GM12878 (cell line): Measurements from ENCODE around the gene PTK7. TPM values are rescaled to one million over a fixed set of nuclear protein-coding genes. Genes with fewer than 3 reads are reported as not detected.

Experiments used
- ATAC-seq: fragments of 200-7000 bp; cut with Tn5 transposase; 3 replicates; pipeline ENCODE4 v1.9.1; 2020; ENCODE audit warnings: mild to moderate bottlenecking, moderate library complexity
- BruUV-seq: library from RNA; stranded (reverse); fragments of 400-500 nt; replicated peaks from 2 replicates; lab custom pipeline; 2021; lab: Mats Ljungman, UMichigan
- CTCF ChIA-PET: fragments of 300-600 bp; sonication (Branson Sonifier 250); formaldehyde crosslinking; extraction: SDS; loops from one replicate; lab custom pipeline; 2021; ENCODE audit warnings: inconsistent platforms; lab: Yijun Ruan, JAX
- POLR2A ChIA-PET: fragments of 350-600 bp; formaldehyde crosslinking; extraction: SDS; loops from one replicate; lab custom pipeline; 2021; ENCODE audit warnings: inconsistent platforms; lab: Charles Lee
- RAD21 ChIA-PET: fragments of 300-600 bp; sonication (Branson Sonifier 250); formaldehyde crosslinking; loops from one replicate; lab custom pipeline; 2023; ENCODE audit warnings: antibody characterized with exemption; ENCODE audit not compliant: unreplicated experiment; lab: Charles Lee
- SMC1A ChIA-PET: fragments of 300-600 bp; sonication (Branson Sonifier 250); formaldehyde crosslinking; loops from one replicate; lab custom pipeline; 2023; ENCODE audit not compliant: unreplicated experiment, uncharacterized antibody; lab: Charles Lee
- DNase-seq: peaks from one replicate; pipeline ENCODE4 v3.0.0-alpha.2; 2011; ENCODE audit warnings: low read depth, low spot score
- FAIRE-seq: peaks from 3 replicates; lab custom pipeline; 2011; peaks lifted over from hg19 to GRCh38; lab: Jason Lieb, UNC
- H2AFZ ChIP-seq: 2 replicates; pipeline ENCODE4 v1.6.0; 2011; ENCODE audit warnings: low read depth, low read length, control low read depth; ENCODE audit not compliant: control insufficient read depth
- H3K27ac ChIP-seq: 2 replicates; pipeline ENCODE4 v1.5.1; 2011; ENCODE audit warnings: control low read depth; ENCODE audit not compliant: control insufficient read depth, insufficient read depth
- H3K27me3 ChIP-seq, 2 experiments: replicated peaks in 1 of 2; 2 replicates each; pipeline versions ENCODE4 v1.6.0 to v1.6.1; 2011; ENCODE audit warnings: low read length in 1 of 2; ENCODE audit not compliant: control insufficient read depth in 2 of 2, insufficient read depth in 2 of 2
- H3K36me3 ChIP-seq, 2 experiments: 2 replicates each; pipeline ENCODE4 v1.5.1; 2011; ENCODE audit warnings: low read length in 1 of 2; ENCODE audit not compliant: control insufficient read depth in 2 of 2, insufficient read depth in 2 of 2
- H3K4me1 ChIP-seq: 2 replicates; pipeline ENCODE4 v1.6.1; 2011; ENCODE audit warnings: mild to moderate bottlenecking, low read length, moderate library complexity, mixed read lengths; ENCODE audit not compliant: control insufficient read depth, insufficient read depth
- H3K4me2 ChIP-seq: 2 replicates; pipeline ENCODE4 v1.6.0; 2011; ENCODE audit warnings: control low read depth; ENCODE audit not compliant: control insufficient read depth, insufficient read depth
- H3K4me3 ChIP-seq: fragments of 200-600 bp; sonication (generic); 2 replicates; pipeline ENCODE4 v1.5.1; 2016
- H3K79me2 ChIP-seq: 2 replicates; pipeline ENCODE4 v1.6.0; 2011; ENCODE audit warnings: low read length; ENCODE audit not compliant: control insufficient read depth, insufficient read depth
- H3K9ac ChIP-seq: 2 replicates; pipeline ENCODE4 v1.8.0; 2011; ENCODE audit warnings: low read length, control low read depth, mixed read lengths; ENCODE audit not compliant: control insufficient read depth, insufficient read depth
- H3K9me3 ChIP-seq: replicated peaks from 3 replicates; pipeline ENCODE4 v1.5.1; 2011; ENCODE audit warnings: mild to moderate bottlenecking, low read length; ENCODE audit not compliant: control insufficient read depth, insufficient read depth
- H4K20me1 ChIP-seq: 2 replicates; pipeline ENCODE4 v1.6.0; 2011; ENCODE audit not compliant: control insufficient read depth, insufficient read depth
- CHD1 ChIP-seq: IDR thresholded peaks from 2 replicates; pipeline ENCODE4 v1.6.1; 2012; ENCODE audit warnings: low read depth, low read length, improper control_type of control experiment
- FOXK2 ChIP-seq: fragments of 450-650 bp; IDR thresholded peaks from 2 replicates; pipeline ENCODE4 v1.6.1; 2017; ENCODE audit warnings: mild to moderate bottlenecking, moderate library complexity
- HCFC1 ChIP-seq: fragments of 150-350 bp; IDR thresholded peaks from 2 replicates; pipeline ENCODE4 v1.6.1; 2014; ENCODE audit warnings: low read length
- HDGF ChIP-seq: fragments of 450-650 bp; IDR thresholded peaks from 2 replicates; pipeline ENCODE4 v1.6.1; 2016; ENCODE audit warnings: antibody characterized with exemption
- IKZF2 ChIP-seq, 2 experiments: fragments of 450-650 bp; IDR thresholded peaks; 2 replicates each; pipeline ENCODE4 v1.6.1; 2017; ENCODE audit warnings: mild to moderate bottlenecking in 2 of 2, moderate library complexity in 2 of 2
- KAT2A ChIP-seq: conservative IDR thresholded peaks from 2 replicates; pipeline ENCODE4 v1.6.1; 2011; ENCODE audit warnings: low read depth, low read length; ENCODE audit not compliant: control insufficient read depth
- NFXL1 ChIP-seq: fragments of 450-650 bp; IDR thresholded peaks from 2 replicates; pipeline ENCODE4 v1.6.1; 2017; ENCODE audit warnings: antibody characterized with exemption, mild to moderate bottlenecking, borderline replicate concordance
- PAX5 ChIP-seq: IDR thresholded peaks from 2 replicates; pipeline ENCODE4 v1.6.1; 2011; ENCODE audit warnings: low read depth, low read length, borderline replicate concordance
- SMAD1 ChIP-seq: fragments of 450-650 bp; IDR thresholded peaks from 2 replicates; pipeline ENCODE4 v1.6.1; 2018; ENCODE audit warnings: mild to moderate bottlenecking, low read depth; ENCODE audit not compliant: partially characterized antibody
- SPI1 ChIP-seq: IDR thresholded peaks from 2 replicates; pipeline ENCODE4 v1.6.1; 2011; ENCODE audit warnings: low read depth, mild to moderate bottlenecking, low read length, moderate library complexity, borderline replicate concordance; ENCODE audit not compliant: insufficient read depth
- SUZ12 ChIP-seq: fragments of 200-600 bp; sonication (generic); IDR thresholded peaks from one replicate; pipeline ENCODE4 v1.6.1; 2018; ENCODE audit warnings: antibody characterized with exemption, mild to moderate bottlenecking; ENCODE audit not compliant: unreplicated experiment
- ZNF207 ChIP-seq: fragments of 450-650 bp; IDR thresholded peaks from 2 replicates; pipeline ENCODE4 v1.6.1; 2014; ENCODE audit warnings: antibody characterized with exemption, mild to moderate bottlenecking, borderline replicate concordance
- ZNF217 ChIP-seq: fragments of 450-650 bp; IDR thresholded peaks from 2 replicates; pipeline ENCODE4 v1.6.1; 2017; ENCODE audit warnings: antibody characterized with exemption, mild to moderate bottlenecking
- ZSCAN29 ChIP-seq: fragments of 450-650 bp; IDR thresholded peaks from 2 replicates; pipeline ENCODE4 v1.6.1; 2017; ENCODE audit warnings: mild to moderate bottlenecking, moderate library complexity
- WGBS: methylation state at CpG from one replicate; pipeline ENCODE4 v1.1.6; 2016; ENCODE audit warnings: low lambda C conversion rate; ENCODE audit not compliant: insufficient replicate concordance, insufficient coverage; ENCODE audit errors: missing lambda C conversion rate; 5-methylcytosine and 5-hydroxymethylcytosine counted together
- in situ Hi-C: fragments of 300-500 bp; cut with MboI; formaldehyde crosslinking; loops from 9 replicates; pipeline ENCODE4 v1.14.3; 2018; ENCODE audit warnings: mixed read lengths
- intact Hi-C: fragments of 100-400 bp; cut with micrococcal nuclease; formaldehyde crosslinking; loops from one replicate; pipeline ENCODE4 v1.14.2; 2022; ENCODE audit not compliant: unreplicated experiment
- polyA plus RNA-seq, 11 experiments: library from polyadenylated mRNA; depleted of rRNA in 4 of 11; unstranded in 6 of 11; stranded (reverse) in 5 of 11; fragments of >200 nt; fragmentation: Nextera tagmentation in 4 of 11; fragmentation: Illumina TruSeq in 1 of 11; extraction: Ambion mirVana in 4 of 11; extraction: Trizol in 1 of 11; gene quantifications; 1 replicate in 1 of 11; 2 replicates in 10 of 11; pipeline versions ENCODE4 v1.2.1 to v1.2.3, GENCODE V29; 2011 to 2016; ENCODE audit warnings: inconsistent platforms in 2 of 11, missing spikeins in 2 of 11, low read depth in 1 of 11
- total RNA-seq, 4 experiments: library from RNA; depleted of rRNA in 3 of 4; stranded (reverse); fragments of >200 nt in 3 of 4; fragmentation: Illumina TruSeq in 1 of 4; extraction: Trizol in 1 of 4; gene quantifications; 2 replicates each; pipeline versions ENCODE4 v1.2.1 to v1.2.3, GENCODE V29; 2013 to 2021
- TF ChIP-seq, protein P1 (sequence below): IDR thresholded peaks from 2 replicates; pipeline ENCODE4 v1.6.1; 2011; ENCODE audit warnings: low read depth, low read length, improper control_type of control experiment, borderline replicate concordance

PTK7 gene
- total and polyA plus RNA-seq, 10 of the 15 experiments (the other 5 are each of a cell fraction or from before 2014, with no cell fraction given) = 0.18 to 14.4 (median 3.3) TPM; not detected in 1

GRCh38 chr6:43078691-43079090 lies 2.6 kb downstream of the PTK7 start:
- POLR2A ChIA-PET = interaction anchor here (0.6 to 1.0 kb wide), 3 partner anchors 12 to 142 kb away, joined by 3 to 9 read pairs (median 5); no protein-coding TSS in a partner anchor
- Histone ChIP-seq H3K9me3 (no peaks in the 10 kb centered on the region), H4K20me1 (no peaks in the 10 kb centered on the region), H3K4me2 (no peak overlapping the region), H3K4me1 (peaks cover 7% of the 10 kb centered on the region; the same call in 1 of the 2 replicates), H2AFZ (no peak overlapping the region), H3K4me3 (no peak overlapping the region), H3K27me3 (peaks cover 8 to 12% of the 10 kb centered on the region in 2 experiments; a peak in 3 of 4 replicates), H3K27ac (no peak overlapping the region), H3K36me3 (no peaks in the 10 kb centered on the region), H3K79me2 (no peaks in the 10 kb centered on the region), H3K9ac (no peak overlapping the region)
- no TSS peak for BruUV-seq
- no peak for TF ChIP-seq ZSCAN29
- TF ChIP-seq, protein P1, sequence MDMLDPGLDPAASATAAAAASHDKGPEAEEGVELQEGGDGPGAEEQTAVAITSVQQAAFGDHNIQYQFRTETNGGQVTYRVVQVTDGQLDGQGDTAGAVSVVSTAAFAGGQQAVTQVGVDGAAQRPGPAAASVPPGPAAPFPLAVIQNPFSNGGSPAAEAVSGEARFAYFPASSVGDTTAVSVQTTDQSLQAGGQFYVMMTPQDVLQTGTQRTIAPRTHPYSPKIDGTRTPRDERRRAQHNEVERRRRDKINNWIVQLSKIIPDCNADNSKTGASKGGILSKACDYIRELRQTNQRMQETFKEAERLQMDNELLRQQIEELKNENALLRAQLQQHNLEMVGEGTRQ = no peak
- TF ChIP-seq NFXL1 = no peak
- no peak for TF ChIP-seq ZNF207
- in situ Hi-C loops (no loop called here), intact Hi-C loops (no loop called here)
- SMC1A ChIA-PET = no interaction called here
- CTCF ChIA-PET = interaction anchor here (1.5 kb wide), 1 partner anchor 65 kb away, joined by 4 read pairs; no protein-coding TSS in a partner anchor
- ATAC-seq (no peak), FAIRE-seq (no peak), DNase-seq (no peak)
- RAD21 ChIA-PET = no interaction called here
- 49% methylated on average over 2 of the region's 2 CpGs for WGBS

DNA sequence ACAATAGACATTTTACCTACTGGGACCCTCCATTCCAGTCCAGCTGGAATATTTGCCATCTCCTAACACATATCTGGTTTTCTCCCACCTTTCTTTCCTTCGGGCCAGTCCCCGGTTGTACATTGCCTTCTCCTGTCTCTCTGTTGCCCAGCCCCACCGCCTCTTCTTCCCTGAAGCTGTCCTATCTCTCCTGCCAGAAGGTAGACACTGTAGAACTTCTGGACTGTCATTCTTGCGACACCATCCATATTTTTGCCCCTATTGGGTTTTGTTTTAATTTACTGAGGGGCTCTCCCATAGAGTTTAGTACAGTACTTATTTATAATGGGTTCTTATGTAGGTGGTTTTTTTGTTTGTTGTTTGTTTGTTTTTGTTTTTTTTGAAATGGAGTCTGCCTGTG lies 4.9 kb downstream of the PTK7 start:
- Histone ChIP-seq H3K27ac (no peak overlapping the region), H4K20me1 (no peaks in the 10 kb centered on the region), H3K9me3 (no peaks in the 10 kb centered on the region), H3K9ac (no peak overlapping the region), H3K27me3 (peaks cover 3 to 9% of the 10 kb centered on the region in 2 experiments; a peak in 3 of 4 replicates), H3K36me3 (no peaks in the 10 kb centered on the region), H2AFZ (no peak overlapping the region), H3K79me2 (no peaks in the 10 kb centered on the region), H3K4me3 (no peak overlapping the region), H3K4me2 (no peak overlapping the region), H3K4me1 (peaks cover 7% of the 10 kb centered on the region)
- WGBS = 66% methylated on average over 4 of the region's 4 CpGs
- no peak for TF ChIP-seq HCFC1
- TF ChIP-seq HDGF = no peak
- TF ChIP-seq, protein P1 = no peak
- TF ChIP-seq CHD1 = no peak
- TF ChIP-seq SMAD1 = no peak
- TF ChIP-seq SUZ12 = no peak
- no peak for TF ChIP-seq PAX5
- TF ChIP-seq IKZF2 (IDR thresholded peaks at IDR 0.05) = no peak
- TF ChIP-seq ZSCAN29 = no peak
- no peak for TF ChIP-seq FOXK2
- no peak for TF ChIP-seq KAT2A
- TF ChIP-seq SPI1 = no peak
- no peak for TF ChIP-seq ZNF217
- intact Hi-C loops (no loop called here), in situ Hi-C loops (no loop called here)
- POLR2A ChIA-PET = interaction anchor here (0.6 kb wide), 1 partner anchor 26 kb away, joined by 3 read pairs; no protein-coding TSS in a partner anchor
- CTCF ChIA-PET = no interaction called here
- ATAC-seq (no peak), DNase-seq (no peak), FAIRE-seq (no peak)
- no TSS peak for BruUV-seq
- SMC1A ChIA-PET = interaction anchor here (0.6 to 1.0 kb wide), 2 partner anchors 12 to 15 kb away, joined by 3 read pairs; no protein-coding TSS in a partner anchor
- RAD21 ChIA-PET = interaction anchor here (1.0 kb wide), 1 partner anchor 16 kb away, joined by 3 read pairs; no protein-coding TSS in a partner anchor
